ENCODE measurements around the gene JAZF1.

GRCh38 chr7:28091190-28091589 lies 89.4 kb downstream of the JAZF1 start:
- TF ChIP-seq POLR2A (IDR thresholded peaks at IDR 0.05) (no peak), CTCF (IDR thresholded peaks at IDR 0.05) (no peak)
